GM12872 (cell line): ENCODE results near the gene NSDHL.

Experiments
- CTCF ChIP-seq: IDR thresholded peaks from 3 replicates; pipeline ENCODE4 v1.5.1; 2011; ENCODE audit warnings: low read depth, mild to moderate bottlenecking, low read length, moderate library complexity; ENCODE audit not compliant: insufficient read depth

Gene NSDHL

GRCh38 chrX:152831391-152831790, 528 bp downstream of the NSDHL start:
- TF ChIP-seq CTCF, result no peak

- no peak for TF ChIP-seq CTCF
Observed at GRCh38 chrX:152832520-152832919, 1.7 kb downstream of the NSDHL start.

- no peak for TF ChIP-seq CTCF
Observed at GRCh38 chrX:152833378-152833777, 2.5 kb downstream of the NSDHL start.

- no peak for TF ChIP-seq CTCF
Observed at GRCh38 chrX:152842772-152843338, 12.0 kb downstream of the NSDHL start.

GRCh38 chrX:152843852-152844251, 13.0 kb downstream of the NSDHL start:
- no peak for TF ChIP-seq CTCF

- TF ChIP-seq CTCF, result no peak
Observed at GRCh38 chrX:152844256-152844655, 13.4 kb downstream of the NSDHL start.

- TF ChIP-seq CTCF, result no peak
Observed at GRCh38 chrX:152845618-152846240, 14.9 kb downstream of the NSDHL start.
